NCI-H510A (cell line): ENCODE data around the gene TCHP.
"Not testable (repeated sequence)": the region's sequence is repeated elsewhere in the genome, so short reads cannot be mapped to it uniquely, and the experiment has no call there.

ENCODE experiments used
- DNase-seq: peaks from one replicate; lab custom pipeline; 2025; lab: John Stamatoyannopoulos, UW

TCHP gene

GRCh38 chr12:109910254-109910968 is 10.3 kb downstream of the TCHP start:
- DNase-seq, result no peak

DNA sequence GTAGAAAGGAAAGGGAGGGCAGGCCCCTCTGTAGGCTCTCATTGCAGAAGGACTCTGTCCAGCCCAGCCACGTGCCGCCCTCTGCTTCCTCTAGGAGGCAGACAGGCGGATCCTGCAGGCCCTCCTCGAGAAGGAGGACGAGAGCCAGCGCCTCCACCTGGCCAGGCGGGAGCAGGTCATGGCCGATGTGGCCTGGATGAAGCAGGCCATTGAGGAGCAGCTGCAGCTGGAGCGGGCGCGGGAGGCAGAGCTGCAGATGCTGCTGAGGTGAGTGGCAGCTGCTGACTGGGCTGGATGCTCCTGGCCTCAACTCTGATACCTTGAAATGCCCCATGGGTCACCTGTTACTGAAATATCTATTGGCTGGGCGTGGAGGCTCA is 10.9 kb downstream of the TCHP start:
- peak; percentile 49 for DNase-seq

- DNase-seq, result no peak
Observed at GRCh38 chr12:109912855-109913321, 12.8 kb downstream of the TCHP start.

GRCh38 chr12:109914461-109914860 is 14.4 kb downstream of the TCHP start:
- no peak for DNase-seq

GRCh38 chr12:109915171-109916040 is 15.3 kb downstream of the TCHP start:
- no peak for DNase-seq

DNA sequence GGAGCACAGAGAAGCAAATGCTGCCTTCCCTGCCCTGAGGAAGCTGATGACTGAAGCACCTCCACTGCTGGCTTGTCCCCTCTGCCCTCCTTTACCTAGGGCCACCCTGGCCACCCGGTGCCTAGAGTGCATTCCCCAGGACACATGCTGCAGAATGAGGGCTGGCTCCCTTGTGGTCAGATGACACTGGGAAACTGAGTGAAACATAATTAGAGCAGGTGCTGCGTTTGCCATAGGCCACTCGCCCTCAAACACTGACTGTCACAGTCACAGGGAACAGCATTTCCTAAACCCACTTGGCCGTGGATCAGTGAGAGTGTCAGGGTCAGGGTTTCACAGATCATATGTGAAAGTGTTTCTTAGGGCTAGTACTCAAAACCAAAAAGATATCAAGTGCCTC is 16.0 kb downstream of the TCHP start:
- DNase-seq, result no peak

- no peak for DNase-seq
Observed at GRCh38 chr12:109919456-109919855, 19.4 kb downstream of the TCHP start.

DNA sequence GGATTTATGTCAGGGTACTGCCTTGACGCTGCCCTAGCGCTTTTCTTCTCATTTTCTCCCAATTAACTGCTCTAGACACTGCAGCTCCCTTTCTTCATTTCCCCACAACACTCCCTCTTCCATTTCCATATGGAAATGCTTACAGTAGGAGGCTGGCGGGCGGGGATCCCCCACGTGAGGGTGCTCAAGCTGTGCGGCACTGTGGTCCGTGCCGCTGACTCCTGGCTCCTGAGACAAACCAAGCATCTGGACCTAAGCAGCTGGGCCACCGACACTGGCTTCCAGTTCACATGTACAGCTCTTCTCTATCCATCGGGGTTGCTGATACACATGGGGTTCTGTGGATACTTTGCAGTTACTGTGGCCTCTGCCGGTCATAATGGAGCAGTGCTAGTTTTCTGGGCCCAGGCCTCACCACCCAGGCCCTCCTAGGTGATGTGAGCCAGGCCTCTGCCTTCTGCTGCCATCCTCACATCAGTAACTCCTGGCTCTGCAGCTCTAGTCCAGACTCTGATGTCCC is 20.2 kb downstream of the TCHP start:
- DNase-seq, result no peak

DNA sequence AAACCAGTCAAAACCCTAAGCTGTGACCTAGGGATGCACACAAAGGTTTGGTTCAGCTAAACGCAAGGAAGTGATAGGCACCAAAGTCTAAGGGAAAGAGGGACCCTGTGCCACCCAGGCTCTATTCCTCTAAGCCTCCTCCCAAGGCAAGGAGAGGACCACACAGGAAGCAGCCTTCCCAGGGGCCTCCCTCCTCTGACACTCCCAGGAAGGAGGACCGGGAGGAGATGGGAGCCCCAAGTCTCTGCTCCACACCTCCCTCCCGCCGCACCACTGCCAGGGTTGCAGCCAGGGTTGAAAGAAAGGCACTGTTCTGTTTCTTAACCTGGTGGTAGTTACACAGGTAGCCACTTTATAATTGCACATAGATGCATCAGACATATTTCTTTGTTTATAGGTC is 21.9 kb downstream of the TCHP start:
- DNase-seq, result no peak

GRCh38 chr12:109923038-109923437 is 23.0 kb downstream of the TCHP start:
- DNase-seq, result no peak

DNA sequence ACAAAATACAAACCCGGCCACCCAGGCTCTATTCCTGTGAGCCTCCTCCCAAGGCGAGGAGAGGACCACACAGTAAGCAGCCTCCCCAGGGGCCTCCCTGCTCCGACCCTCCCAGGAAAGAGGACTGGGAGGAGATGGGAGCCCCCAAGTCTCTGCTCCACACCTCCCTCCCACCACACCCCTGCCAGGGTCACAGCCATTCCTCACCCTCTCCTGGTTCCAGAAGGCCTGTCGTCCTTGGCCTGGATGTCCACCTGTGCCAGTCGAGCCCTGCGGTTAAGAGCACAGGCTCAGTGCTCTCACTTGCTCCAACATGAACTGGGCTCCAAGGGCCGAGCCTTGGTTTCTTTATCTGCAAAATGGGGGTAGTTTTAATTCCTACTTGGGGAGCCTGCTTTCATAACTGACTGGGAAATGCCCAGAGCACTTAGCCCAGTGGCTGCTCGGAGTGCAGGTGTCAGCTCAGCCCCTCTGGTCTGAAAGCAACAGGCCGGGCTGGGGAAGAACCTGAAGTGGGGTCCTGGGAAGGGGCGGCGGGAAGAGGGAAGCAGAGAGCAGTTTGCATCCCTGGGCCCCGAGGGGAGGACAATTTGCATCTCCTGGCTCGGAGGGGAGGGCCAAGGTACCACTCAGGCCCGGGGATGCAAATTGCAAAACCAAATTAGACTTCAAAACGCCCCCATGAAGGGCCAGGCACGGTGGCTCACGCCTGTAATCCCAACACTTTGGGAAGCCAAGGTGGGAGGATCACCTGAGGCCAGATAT is 23.6 kb downstream of the TCHP start:
- DNase-seq, result no peak

DNA sequence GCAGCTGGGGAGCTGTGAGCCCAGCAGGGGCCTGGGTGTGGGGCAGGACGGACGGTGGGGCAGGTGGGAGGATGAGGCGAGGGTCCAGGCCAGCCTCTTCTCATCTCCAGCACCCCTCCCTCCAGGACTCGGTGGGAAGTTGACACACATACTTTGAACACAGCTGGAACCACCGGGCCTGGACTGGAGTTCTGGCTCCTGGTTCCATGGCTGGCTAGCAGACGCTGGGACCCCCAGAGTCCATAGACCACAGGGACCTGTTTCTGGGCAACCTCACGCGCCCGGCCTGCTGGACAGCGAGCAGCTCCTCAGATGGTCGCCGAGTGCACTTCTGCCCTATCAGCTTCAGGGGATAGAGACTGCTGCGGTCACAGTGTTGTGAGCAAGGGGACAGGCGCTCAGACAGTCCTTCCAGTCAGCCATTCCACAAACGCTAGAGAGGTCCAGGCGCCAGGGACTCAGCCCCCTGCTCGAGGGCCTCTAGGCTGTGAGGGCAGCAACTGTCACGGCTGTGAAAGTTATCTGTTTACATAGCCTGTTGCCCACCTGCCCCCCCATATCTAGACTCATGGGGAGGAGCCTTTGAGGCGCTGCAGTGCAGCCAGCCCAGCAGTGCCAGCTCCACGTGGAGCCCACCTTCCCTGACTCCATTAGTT is 25.2 kb downstream of the TCHP start:
- no peak for DNase-seq

- DNase-seq, result no peak
Observed at GRCh38 chr12:109926016-109926415, 25.9 kb downstream of the TCHP start.

GRCh38 chr12:109926488-109927210 is 26.6 kb downstream of the TCHP start:
- DNase-seq, result no peak

- DNase-seq, result no peak
Observed at GRCh38 chr12:109927622-109928021, 27.5 kb downstream of the TCHP start.

GRCh38 chr12:109928058-109928656 is 28.1 kb downstream of the TCHP start:
- DNase-seq, result no peak

DNA sequence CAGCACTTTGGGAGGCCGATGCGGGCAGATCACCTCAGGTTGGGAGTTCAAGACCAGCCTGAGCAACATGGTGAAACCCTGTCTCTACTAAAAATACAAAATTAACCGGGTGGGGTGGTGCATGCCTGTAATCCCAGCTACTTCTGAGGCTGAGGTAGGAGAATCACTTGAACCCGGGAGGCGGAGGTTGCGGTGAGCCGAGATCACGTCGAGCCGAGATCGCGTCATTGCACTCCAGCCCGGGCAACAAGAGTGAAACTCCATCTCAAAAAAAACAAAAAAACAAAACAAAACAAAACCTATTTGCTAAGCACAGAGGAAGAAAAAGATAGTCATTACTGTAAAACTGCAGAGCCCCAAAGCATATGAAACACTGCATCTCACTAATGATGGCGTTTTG is 29.3 kb downstream of the TCHP start:
- not testable (repeated sequence) for DNase-seq

DNA sequence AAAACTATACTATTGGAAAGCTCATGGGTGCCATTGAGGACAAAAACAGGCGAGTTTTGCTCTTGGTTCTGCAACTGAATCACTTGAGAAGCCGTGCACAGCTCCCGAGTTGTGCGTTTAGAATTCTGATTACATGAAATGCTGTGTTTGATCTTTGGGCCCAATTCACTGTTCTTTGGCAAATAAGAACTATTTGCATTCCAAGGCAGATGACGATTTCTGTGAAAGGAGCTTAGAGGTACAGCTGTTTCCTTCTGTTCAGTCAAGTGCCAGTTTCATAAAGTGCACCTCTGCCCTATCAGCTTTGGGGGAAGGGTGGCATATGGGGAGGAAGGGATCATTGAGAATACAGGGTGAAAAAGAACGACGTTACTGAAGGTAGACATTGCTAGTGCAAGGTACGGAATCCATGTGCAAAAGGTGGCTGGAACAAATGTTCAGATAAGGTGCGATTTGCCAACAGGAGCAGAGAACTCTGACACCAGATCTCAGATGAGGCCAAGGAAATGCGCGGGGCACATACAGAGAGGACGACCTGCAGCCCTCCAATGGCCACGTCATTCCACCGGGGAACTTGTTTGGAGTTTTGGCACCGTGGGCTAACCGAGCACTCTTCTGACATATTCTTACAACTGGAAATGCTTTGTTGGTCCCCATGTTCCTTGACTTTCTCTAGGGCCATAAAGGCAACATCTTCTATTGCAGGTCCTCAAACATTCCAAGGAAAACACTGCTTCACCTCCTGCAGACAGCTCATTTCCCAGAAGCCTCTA is 30.1 kb downstream of the TCHP start:
- DNase-seq, result no peak

DNA sequence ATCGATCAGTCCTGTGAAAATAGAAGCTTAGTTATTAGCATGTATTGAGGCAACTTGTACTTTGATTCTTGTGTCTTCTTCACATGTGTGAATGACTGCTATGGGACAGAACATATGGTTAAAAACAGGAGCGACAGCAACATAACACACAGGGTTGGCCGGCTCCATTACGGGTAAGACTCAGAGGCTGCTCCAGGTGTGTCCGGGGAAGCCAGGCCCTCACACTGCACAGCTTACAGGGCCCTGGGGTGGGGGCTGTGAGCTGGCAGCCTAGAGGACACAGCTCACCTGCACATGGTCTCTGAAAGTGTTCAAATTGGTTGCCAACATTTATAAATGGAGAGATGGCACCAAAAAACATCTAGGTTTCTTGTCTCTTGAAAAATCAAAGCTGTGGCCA is 31.1 kb downstream of the TCHP start:
- DNase-seq, result no peak
